Parathyroid adenoma (tissue), 2 donors: ENCODE measurements around the gene ZNF554.

Experiments used
- H2AFZ ChIP-seq: fragments of 300-600 bp; sonication (generic); one replicate; pipeline ENCODE4 v1.7.0; 2017; ENCODE audit warnings: antibody characterized with exemption, mild to moderate bottlenecking
- H3K27ac ChIP-seq: fragments of 300-600 bp; sonication (generic); one replicate; pipeline ENCODE4 v1.7.0; 2017
- H3K27me3 ChIP-seq: fragments of 300-600 bp; sonication (generic); one replicate; pipeline ENCODE4 v1.7.0; 2017; ENCODE audit warnings: low read length; ENCODE audit not compliant: control insufficient read depth, insufficient read depth
- H3K36me3 ChIP-seq: fragments of 300-600 bp; sonication (generic); one replicate; pipeline ENCODE4 v1.7.0; 2017; ENCODE audit warnings: low read length; ENCODE audit not compliant: control insufficient read depth, insufficient read depth
- H3K4me1 ChIP-seq: fragments of 300-600 bp; sonication (generic); one replicate; pipeline ENCODE4 v1.7.0; 2017; ENCODE audit warnings: control low read depth
- H3K4me2 ChIP-seq: fragments of 300-600 bp; sonication (generic); one replicate; pipeline ENCODE4 v1.7.0; 2017; ENCODE audit warnings: low read length
- H3K4me3 ChIP-seq: fragments of 300-600 bp; sonication (generic); one replicate; pipeline ENCODE4 v1.7.0; 2017; ENCODE audit warnings: low read depth, low read length
- H3K79me2 ChIP-seq: fragments of 300-600 bp; sonication (generic); one replicate; pipeline ENCODE4 v1.7.0; 2017; ENCODE audit warnings: control low read depth
- H3K9ac ChIP-seq: fragments of 300-600 bp; sonication (generic); one replicate; pipeline ENCODE4 v1.7.0; 2017; ENCODE audit warnings: mild to moderate bottlenecking
- H3K9me3 ChIP-seq: fragments of 300-600 bp; sonication (generic); one replicate; pipeline ENCODE4 v1.7.0; 2017; ENCODE audit warnings: low read length; ENCODE audit not compliant: control insufficient read depth
- CTCF ChIP-seq: fragments of 300-600 bp; sonication (generic); IDR thresholded peaks from one replicate; pipeline ENCODE4 v1.7.0; 2017; ENCODE audit warnings: antibody characterized with exemption, mild to moderate bottlenecking
- donor health status: primary hyperparathyroidism.

The ZNF554 gene

GRCh38 chr19:2810141-2811091, 9.3 kb upstream of the ZNF554 start:
- no peaks in the 10 kb centered on the region for H3K9me3 ChIP-seq
- no peak overlapping the region for H3K4me2 ChIP-seq
- H3K79me2 ChIP-seq = no peaks in the 10 kb centered on the region
- H3K36me3 ChIP-seq = no peaks in the 10 kb centered on the region
- no peaks in the 10 kb centered on the region for H3K4me1 ChIP-seq
- H3K27ac ChIP-seq = no peak overlapping the region
- TF ChIP-seq CTCF = no peak
- H2AFZ ChIP-seq = no peak overlapping the region
- H3K27me3 ChIP-seq = no peaks in the 10 kb centered on the region
- H3K4me3 ChIP-seq = no peak overlapping the region
- no peak overlapping the region for H3K9ac ChIP-seq

GRCh38 chr19:2811221-2811722, 8.4 kb upstream of the ZNF554 start:
- Histone ChIP-seq H3K79me2 (no peaks in the 10 kb centered on the region), H2AFZ (no peak overlapping the region), H3K4me3 (no peak overlapping the region), H3K36me3 (no peaks in the 10 kb centered on the region), H3K27me3 (no peaks in the 10 kb centered on the region), H3K9me3 (no peaks in the 10 kb centered on the region), H3K9ac (no peak overlapping the region), H3K4me2 (no peak overlapping the region), H3K27ac (no peak overlapping the region), H3K4me1 (no peaks in the 10 kb centered on the region)
- no peak for TF ChIP-seq CTCF

- Histone ChIP-seq H3K4me3 (no peak overlapping the region), H3K4me1 (no peaks in the 10 kb centered on the region), H3K79me2 (no peaks in the 10 kb centered on the region), H3K9me3 (no peaks in the 10 kb centered on the region), H3K4me2 (no peak overlapping the region), H3K27ac (no peak overlapping the region), H3K36me3 (no peaks in the 10 kb centered on the region), H3K27me3 (no peaks in the 10 kb centered on the region), H2AFZ (no peak overlapping the region), H3K9ac (no peak overlapping the region)
- no peak for TF ChIP-seq CTCF
Observed at GRCh38 chr19:2811735-2812413, 7.8 kb upstream of the ZNF554 start.

- no peaks in the 10 kb centered on the region for H3K79me2 ChIP-seq
- no peaks in the 10 kb centered on the region for H3K27me3 ChIP-seq
- TF ChIP-seq CTCF = no peak
- no peaks in the 10 kb centered on the region for H3K4me1 ChIP-seq
- no peak overlapping the region for H2AFZ ChIP-seq
- no peaks in the 10 kb centered on the region for H3K9me3 ChIP-seq
- no peak overlapping the region for H3K4me2 ChIP-seq
- H3K9ac ChIP-seq = no peak overlapping the region
- H3K36me3 ChIP-seq = no peaks in the 10 kb centered on the region
- no peak overlapping the region for H3K27ac ChIP-seq
- H3K4me3 ChIP-seq = no peak overlapping the region
Observed at GRCh38 chr19:2812414-2813234, 7.0 kb upstream of the ZNF554 start.
